GM04503 (cell line): ENCODE results near the gene ZMIZ1.
"Not testable (repeated sequence)": the region's sequence is repeated elsewhere in the genome, so short reads cannot be mapped to it uniquely, and the experiment has no call there.

Experiments used
- DNase-seq: peaks from one replicate; pipeline ENCODE4 v3.0.0-alpha.2; 2012; ENCODE audit warnings: low read depth

ZMIZ1 gene

DNA sequence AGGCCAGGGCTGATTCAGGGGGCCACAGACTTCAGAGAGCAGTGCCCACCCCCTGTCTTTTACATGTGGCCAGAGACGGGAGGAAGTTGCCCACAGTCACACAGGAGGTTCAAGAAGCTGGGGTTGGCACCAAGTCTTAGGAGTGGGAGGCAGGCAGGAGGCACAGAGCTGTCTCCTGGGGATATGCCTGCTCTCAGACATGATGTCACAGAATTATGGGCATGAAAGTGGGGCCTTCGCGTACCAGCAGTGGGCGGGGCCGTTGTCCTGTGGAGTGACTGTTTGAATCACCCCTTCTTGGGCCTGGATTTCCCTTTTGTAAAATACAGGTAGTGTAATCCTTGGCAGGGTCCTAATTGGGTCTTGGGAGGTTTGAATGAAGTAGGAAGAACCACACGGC is 197.3 kb downstream of the ZMIZ1 start:
- DNase-seq: no peak

DNA sequence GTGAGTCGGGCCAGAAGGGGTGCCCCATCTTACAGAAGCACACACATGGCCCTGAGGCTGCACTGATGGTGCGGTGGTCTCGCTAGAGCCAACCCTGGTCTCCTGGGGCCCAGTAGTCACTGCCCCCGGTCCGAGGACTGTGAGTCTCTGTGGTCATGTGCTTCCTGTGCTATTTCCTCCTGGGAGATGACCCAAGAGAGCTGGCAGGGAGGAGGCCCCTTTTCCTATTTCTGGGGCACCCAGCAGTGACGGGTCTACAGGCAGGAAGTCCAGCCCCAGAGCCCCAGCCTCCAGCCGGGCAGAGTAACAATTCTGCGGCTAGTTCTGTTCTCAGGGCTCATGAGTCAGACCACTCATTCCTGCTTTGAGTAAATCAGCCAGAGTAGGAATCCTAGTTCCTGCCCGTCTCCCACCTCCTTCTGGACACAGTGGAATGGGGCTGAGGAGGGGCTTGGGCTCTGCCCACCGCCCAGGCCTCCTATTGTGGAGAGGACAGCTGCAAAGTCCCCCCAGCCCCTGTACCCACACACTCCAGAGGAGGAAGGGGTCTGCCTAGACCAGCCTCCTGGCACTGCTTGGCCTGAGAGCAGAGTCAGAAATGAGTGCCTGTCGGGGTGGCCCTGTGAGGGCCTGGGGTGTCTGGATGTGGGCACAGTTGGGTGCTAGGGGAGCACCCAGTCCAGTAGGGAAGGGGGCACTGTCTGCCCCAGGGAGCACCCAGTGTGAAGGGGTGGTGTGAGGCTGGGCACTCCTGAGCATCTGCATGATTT is 198.0 kb downstream of the ZMIZ1 start:
- DNase-seq: peak; percentile 90

DNA sequence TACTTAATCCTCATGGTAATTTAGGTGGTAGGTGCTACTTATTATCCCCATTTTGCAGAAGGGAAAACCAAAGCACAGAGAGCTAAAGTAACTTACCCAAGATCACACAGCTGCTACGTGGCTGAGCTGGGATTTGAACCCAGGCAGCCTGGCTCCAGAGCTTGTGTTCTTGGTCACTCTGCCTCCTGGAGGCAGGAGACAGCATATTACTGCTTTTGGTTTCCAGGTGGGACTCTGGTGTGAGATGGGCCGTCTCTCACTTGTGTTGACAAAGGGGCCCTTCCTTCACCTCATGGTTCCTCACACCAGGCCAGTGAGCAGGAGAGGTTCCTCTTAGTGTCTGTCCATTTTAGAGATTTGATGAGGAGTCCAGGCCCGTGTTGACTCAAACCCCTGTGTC is 198.7 kb downstream of the ZMIZ1 start:
- no peak for DNase-seq

DNA sequence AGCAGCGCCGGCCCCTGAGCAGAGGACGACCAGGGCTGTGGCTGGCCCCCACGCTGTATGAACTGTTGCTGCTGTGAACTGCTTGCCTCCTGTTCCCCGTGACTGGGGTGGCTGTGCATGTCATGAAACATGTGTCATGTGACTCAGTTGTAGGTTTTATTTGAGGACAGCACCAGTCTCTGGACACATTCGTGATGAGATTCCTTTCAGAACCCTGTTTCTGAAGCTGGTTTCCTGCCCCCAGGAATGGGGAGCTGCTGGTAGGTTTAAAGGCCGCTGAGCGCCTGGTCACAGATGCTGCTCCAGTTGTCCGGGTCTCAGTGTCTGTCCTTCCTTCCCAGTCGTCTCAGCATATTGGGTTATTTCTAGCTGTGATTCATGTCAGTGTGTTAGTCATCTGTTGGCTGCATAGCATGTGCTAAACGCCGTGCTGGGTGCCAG is 199.4 kb downstream of the ZMIZ1 start:
- DNase-seq: peak; percentile 40

DNA sequence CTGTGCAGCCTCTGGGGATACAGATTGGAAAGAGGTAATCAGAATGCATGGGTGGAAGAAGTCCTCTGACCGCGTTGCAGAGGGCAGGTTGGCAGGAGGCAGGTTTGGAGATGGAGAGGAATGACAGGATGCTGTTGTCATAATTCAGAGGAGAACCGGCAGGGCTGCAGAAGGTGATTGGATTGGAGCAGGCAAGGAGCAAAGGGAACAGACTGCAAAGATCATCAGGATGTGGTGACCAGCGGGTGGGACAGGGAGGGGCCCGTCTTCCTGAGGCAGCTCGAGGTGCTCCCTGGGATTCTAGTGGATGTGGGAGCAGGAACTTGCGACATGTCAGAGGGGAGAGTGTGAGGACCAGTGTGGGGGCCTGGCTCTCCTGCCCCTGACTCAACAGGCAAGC is 200.0 kb downstream of the ZMIZ1 start:
- DNase-seq: no peak

DNA sequence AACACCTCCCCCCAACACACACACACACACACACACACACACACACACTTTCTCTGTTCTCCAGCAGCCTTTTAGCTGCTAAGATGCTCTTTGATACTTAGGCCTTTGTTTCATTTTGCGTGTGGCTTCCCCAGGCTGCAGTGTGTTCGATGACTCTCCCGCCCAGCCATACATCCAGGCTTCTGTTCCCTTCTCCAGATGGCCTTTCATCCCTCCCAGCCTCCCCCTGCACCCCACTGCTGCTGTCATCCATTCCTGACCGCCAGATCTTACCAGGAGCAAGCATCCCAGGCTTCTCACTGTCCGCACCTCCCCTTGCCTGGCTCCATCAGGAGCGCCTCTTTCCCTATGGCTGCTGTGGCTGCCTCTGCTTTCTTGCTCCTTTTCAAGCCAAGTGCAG is 200.7 kb downstream of the ZMIZ1 start:
- DNase-seq: no peak

DNA sequence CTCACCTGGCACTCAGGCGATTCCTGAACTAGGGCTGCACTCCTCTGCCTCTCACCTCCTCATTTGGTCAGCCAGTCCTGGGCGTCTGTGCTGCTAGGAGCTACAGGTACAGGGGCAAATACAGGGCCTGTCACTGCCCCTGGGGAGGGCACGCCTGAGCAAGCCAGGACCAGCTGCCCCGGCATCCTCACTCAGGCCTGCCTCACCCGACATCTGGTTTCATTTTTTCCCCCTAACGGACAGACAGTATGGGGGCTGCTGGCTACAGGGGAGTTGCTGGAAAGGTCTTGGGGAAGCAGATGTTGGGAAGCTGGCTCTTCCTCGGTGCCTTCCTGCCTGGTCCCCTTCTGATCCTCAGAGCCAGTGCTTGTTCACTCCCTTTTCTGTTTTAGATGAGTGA is 201.2 kb downstream of the ZMIZ1 start:
- no peak for DNase-seq

DNA sequence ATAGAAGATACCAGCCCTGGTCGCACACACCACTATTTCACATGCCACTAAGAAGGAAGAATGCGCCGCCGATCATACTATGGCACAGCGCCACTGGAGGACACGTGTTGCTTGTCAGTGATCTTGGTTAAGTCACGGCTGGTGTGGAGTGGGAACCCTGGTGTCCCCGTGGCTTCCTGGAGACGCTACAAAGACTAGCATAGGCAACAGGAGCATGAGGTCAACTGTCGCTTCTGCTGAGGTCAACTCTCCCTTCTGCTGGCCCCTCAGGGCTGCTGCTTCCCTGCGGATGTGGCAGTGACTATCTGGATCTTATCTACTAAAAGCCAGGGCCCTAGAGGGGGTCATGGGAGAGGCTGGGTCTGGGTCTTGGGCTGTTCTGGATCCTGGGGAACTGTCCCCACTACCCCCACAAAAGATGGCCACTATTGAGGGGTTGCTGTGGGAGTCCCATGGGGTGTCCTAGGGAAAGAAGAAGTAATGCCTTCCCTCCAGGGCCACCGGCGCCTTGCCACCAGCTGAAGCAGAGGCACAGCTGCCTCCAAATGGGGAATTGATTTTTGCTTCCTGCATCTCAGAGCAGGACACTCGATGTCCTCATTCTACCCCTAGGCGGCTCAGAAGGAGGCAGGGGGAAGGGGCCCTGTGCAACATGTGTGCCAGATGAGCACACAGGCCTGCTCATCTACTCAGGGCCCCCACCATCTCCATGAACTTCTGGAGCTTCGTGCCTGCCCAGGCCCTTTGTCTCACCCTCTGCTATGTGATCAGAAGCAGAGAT is 201.9 kb downstream of the ZMIZ1 start:
- DNase-seq: no peak

DNA sequence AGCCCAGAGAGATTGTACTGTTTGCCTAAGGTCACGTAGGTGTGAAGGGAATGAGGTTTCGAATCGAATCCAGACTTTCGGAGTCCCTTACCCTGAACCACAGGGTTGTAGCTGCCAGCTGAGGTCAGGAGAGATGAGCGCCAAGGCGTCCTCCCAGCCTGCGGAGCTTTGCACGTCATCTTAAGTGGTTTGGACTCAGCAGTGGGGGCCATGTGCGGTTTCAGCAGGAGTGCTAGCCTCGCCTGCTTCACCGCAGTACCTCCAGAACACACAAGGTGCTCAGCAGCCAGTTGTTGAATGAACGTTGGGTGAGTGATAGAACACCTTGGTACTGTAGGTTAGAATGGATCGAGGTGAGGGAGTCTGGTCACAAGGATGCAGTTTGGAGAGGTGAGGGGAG is 203.6 kb downstream of the ZMIZ1 start:
- no peak for DNase-seq

DNA sequence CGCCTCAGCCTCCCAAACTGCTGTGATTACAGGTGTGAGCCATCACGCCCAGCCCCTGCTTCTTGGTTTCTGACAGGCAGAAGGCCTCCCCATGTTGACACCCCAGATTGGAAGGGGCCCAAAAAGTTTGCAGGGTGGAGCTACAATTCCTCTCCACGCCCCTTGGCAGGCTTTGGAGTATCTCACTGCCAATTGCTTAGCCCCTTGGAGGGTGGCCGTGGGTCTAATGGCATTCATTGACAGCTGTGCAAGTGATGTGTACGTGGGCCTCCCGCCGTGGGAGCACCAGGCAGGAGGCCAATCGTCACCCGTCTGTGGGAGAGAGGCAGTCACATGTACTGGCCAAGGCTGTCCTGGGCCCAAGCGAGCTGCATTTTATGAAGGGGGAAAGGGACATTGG is 204.8 kb downstream of the ZMIZ1 start:
- no peak for DNase-seq

DNA sequence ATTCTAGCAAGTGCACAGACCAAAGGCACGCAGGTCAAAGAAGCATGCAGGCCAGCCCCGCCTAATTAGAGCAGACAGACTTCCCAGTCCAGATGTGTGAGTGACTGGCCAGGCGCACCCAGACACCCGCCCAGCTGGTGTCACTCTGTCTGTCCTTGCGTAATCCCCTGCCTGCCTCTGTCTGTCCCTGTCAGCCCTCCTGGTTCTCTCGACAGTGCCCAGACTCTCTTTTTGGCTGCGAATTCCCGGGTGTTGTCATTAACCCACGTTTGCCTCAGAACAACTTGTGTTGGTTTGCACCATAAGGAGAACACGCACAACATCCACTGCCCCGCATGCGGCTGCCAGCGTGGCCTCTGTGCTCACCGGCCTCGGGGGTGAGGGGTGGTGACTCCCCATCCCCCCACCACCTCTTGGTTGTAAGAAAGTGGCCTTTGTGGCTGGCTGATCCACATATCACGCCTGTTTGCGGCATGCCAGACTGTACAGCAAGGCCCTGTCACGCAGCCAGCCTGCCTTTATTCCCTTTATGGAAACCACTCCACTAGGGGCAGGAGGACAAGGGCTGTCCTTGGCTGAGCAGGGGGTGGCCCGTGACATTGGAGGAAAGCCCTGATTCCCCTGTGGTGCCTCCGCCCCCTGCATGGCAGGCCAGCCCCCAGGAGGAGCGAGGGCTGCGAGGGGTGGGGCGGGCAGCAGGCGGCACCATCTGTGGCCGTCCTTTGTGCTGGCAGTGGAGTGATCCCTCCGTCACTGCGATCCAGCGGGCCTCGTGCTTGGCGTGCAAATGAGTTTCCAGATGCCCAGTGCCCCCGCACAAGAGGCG is 205.7 kb downstream of the ZMIZ1 start:
- peak; percentile 45 for DNase-seq

DNA sequence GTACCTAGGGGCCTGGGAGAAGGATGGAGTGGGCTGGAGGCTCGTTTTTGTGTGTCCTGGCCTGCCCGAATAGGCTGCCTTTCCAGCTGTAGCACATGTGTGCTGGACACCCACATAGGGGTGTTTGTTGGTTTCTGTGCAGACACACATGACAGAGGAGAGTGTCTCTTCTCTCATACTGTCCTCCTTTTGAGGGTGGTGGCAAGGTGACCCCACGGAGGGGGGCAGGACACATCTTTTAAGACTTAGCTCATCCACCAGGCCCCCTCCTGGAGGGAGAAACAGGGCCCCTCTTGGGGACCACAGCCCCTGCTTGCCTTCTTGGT is 206.3 kb downstream of the ZMIZ1 start:
- DNase-seq: no peak

DNA sequence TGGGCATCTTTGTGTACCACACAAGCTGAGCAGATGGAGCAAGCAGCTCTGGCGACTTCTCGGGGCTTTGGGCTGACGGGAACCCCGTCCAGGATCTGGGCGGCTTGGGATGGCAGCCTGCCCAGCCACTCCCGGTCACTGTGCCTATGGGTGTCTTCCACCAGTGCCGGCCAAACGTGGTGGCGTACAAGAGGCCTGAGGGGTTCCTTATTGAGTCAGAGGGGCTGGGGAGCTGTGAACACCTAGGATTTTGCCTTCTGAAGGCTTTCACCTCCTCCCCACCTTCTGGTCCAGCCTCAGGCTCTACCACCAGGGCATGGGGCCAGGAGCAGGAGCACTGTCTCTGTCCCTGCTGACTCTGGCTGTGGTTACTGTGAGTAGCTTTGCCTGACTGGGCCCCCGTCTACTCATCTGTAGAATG is 206.7 kb downstream of the ZMIZ1 start:
- no peak for DNase-seq

DNA sequence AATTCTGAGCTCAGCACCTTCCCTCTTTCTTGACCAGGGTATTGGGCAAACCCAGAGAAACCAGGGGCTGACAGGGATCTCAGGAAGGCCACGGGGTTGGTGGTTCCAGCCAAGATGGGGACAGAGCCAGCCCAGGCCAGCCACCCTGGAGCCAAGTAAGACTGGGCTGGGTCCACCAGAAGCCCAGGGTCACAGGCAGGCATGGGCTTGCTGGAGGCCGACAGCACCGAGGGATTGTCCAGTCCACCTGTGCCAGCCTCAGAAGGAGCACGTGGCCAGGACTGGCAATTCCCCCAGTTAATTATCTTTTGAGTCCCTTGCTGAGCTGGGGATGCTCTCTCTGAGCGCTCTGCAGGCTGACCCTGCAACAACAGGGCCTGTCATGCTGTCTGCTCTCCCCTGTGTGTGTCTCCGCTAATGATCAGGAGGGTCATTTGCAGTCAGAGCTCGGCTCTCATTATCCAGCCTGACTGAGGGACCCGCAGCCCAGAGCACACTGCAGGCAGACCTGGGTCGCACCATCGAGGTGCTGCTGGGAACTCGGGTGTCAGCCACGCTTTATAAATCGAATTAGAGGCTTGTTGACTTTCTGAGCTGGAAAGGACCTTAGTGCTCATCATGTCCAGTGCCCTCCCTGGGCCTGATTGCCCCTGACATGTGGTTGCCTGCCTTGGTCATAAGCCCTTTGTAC is 209.0 kb downstream of the ZMIZ1 start:
- no peak for DNase-seq

DNA sequence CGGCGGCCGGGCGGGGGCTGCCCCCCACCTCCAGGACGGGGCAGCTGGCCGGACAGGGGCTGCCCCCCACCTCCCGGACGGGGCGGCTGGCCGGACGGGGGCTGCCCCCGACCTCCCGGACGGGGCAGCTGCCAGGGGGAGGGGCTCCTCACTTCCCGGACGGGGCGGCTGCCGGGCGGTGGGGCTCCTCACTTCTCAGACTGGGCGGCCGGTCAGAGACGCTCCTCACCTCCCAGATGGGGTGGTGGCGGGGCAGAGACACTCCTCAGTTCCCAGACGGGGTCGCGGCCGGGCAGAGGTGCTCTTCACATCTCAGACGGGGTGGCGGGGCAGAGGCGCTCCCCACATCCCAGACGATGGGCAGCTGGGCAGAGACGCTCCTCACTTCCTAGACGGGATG is 210.3 kb downstream of the ZMIZ1 start:
- DNase-seq: not testable (repeated sequence)

DNA sequence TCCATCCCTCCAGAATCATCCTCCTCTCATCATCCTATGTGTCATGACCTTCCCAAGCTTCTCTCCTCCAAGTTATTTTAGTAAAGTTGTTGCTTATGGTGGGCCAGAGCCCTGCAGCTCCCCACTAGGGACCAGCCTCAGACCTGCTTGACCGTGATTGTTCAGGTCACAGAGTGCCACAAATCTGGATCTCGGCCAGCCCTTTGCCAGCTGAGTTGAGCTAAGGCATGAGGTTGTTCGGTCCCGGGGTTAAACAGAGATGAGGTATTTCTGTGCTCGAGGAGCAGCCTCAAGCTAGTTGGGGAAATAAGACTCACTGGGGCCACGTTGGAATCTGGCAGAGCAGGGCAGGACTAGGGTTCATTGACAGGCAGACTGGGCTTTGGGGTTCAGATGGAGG is 212.2 kb downstream of the ZMIZ1 start:
- no peak for DNase-seq

DNA sequence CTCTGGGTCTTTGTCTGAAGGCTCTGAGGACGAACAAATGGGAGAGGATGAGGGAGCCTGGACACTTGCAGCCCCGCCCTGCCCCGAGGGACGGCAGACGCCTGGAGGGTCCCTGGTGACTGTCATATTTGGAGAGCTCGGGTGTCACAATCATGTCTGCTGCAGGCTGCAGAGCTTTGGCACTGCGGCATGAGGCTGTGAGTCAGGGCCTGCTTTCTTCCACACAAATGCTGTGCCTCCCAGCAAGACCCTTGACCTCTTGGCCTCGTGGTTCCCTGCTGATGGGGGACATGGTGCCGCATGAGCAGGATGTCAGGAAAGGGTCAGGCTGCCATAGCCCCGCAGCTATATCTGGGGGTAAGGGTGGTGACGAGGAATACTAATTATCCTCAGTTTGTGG is 213.6 kb downstream of the ZMIZ1 start:
- no peak for DNase-seq

DNA sequence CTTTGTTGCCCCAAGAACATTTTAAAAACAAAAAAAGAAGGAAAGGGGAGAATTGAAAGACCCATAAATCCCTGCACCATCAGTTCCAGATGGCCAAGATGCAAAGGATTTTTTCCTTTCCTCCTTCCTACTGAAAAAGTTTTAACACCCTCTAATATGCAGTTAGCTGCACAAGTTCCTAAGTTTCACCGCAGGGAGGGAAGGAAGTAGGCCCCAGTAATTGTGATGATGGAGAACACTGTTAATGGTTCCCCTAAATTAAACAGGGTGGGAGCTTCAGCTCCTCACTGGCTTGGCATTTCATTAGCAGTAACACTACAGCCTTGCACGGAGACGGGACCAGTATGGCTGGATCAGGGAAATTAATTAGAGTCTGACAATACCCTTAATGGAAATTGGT is 214.8 kb downstream of the ZMIZ1 start:
- DNase-seq: no peak

DNA sequence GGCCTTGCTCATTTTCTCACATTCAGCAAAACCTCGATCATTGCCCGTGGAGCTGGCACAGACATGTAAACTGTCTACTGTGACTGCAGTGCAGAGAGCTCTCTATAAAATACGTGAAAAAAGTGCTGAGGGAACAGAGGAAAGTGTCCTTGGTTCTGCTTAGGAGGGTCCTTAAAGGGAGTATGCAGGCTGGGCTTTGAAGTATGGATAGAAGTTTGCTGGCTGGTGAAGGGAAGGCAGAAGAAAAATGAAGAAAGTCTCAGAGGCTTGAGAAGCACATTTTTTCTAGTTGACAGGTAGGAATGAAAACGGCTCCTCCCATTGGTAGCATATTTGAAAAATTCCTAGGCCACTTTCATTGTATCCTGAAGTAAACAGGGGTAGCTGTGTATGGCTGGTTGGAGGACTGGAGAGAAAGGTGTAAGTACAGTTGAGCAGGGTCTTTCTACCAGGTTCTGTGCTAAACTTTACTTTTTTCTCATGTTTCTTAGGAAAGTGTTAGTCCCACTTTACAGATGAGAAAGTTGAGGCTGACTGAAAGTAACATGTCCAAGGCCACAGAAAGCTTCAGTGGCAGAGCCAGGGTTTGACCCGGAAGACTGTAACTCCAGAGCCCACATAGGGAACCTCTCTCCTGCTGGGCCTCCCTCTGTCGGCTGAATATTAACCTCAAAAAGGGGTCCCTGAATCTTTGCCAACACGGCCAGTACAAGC is 215.5 kb downstream of the ZMIZ1 start:
- no peak for DNase-seq

DNA sequence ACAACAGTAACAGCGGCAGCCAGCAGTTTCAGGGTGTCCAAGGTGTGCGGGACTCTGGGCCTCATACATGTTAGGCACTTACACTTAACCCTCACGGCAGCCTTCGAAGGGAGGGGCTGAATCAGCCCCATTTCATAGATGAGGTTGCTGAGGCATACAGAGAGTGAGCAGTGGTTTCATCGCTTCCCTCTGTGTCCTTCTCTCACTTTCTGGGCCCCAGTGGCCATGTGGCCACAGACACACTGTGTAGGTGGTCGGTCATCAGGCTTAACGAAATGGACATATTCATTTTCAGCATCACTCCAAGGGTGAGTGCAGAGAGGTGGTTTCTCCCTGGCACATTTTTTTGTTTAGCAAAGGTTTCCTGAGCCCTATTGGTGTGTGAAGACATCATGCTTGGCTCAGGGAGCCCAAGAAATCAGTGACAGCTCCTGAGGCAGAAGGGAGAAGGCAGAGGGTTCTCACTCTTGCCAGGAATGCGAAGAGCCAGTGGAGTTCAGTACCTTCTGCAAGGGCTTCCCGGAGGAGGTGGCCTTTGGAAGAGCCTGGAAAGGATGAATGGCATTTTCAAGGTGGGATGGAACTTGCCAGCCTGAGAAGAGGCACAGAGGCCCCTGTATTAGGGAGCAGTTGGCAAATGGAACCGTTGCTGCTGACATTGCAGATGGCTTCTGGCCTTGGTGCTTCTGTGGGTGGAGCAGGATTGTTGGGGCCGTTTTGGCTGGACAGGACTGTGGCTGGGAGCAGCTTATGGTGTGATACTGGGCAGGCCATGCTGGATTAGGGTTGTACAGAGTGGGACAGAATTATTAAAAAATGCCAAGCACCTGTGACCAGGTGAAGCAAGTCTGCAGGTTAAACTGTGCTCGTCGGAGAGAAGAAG is 216.8 kb downstream of the ZMIZ1 start:
- DNase-seq: no peak
